Stomach (tissue), 4 donors: ENCODE data around the gene ADGRG1.

Experiments used
- CTCF ChIP-seq, 7 experiments: fragments of 450-650 bp in 4 of 7; fragments of 200-600 bp in 3 of 7; sonication (generic) in 3 of 7; IDR thresholded peaks; one replicate each; pipeline ENCODE4 v1.5.1; 2016 to 2019; ENCODE audit warnings: antibody characterized with exemption in 7 of 7, control low read depth in 2 of 7, mild to moderate bottlenecking in 1 of 7
- POLR2A ChIP-seq, 4 donors: fragments of 450-650 bp; IDR thresholded peaks; one replicate each; pipeline ENCODE4 v1.6.1; 2016; ENCODE audit warnings: antibody characterized with exemption in 4 of 4, control low read depth in 2 of 4, mild to moderate bottlenecking in 1 of 4, moderate library complexity in 1 of 4
- POLR2AphosphoS5 ChIP-seq, 3 donors: sonication (generic); formaldehyde crosslinking; IDR thresholded peaks; one replicate each; pipeline ENCODE4 v1.6.1; 2016; ENCODE audit warnings: antibody characterized with exemption in 3 of 3

GRCh38 chr16:57697896-57698537 lies 69.6 kb downstream of the ADGRG1 start:
- TF ChIP-seq CTCF (IDR thresholded peaks at IDR 0.05) (no peak), POLR2AphosphoS5 (IDR thresholded peaks at IDR 0.05) (no peak), POLR2A (IDR thresholded peaks at IDR 0.05) (no peak)
